GM12891 (cell line): Measurements from ENCODE around the gene DTX2.
"Not testable (repeated sequence)": the region's sequence is repeated elsewhere in the genome, so short reads cannot be mapped to it uniquely, and the experiment has no call there.

Experiments used
- DNase-seq: peaks from one replicate; pipeline ENCODE4 v3.0.0; 2011; ENCODE audit warnings: low spot score; ENCODE audit not compliant: insufficient read length
- FAIRE-seq: peaks from 2 replicates; lab custom pipeline; 2011; peaks lifted over from hg19 to GRCh38; lab: Jason Lieb, UNC
- PAX5 ChIP-seq: IDR thresholded peaks from 2 replicates; pipeline ENCODE4 v1.6.1; 2011; ENCODE audit warnings: low read length, moderate library complexity, mild to moderate bottlenecking; ENCODE audit not compliant: insufficient read depth, severe bottlenecking
- POLR2A ChIP-seq: IDR thresholded peaks from 2 replicates; pipeline ENCODE4 v1.6.1; 2011; ENCODE audit warnings: low read depth, low read length, control low read depth
- POLR2AphosphoS5 ChIP-seq: IDR thresholded peaks from 2 replicates; pipeline ENCODE4 v1.6.1; 2011; ENCODE audit warnings: low read depth, low read length, control low read depth
- POU2F2 ChIP-seq: IDR thresholded peaks from 2 replicates; pipeline ENCODE4 v1.6.1; 2011; ENCODE audit warnings: low read depth, mild to moderate bottlenecking, control low read depth, low read length, moderate library complexity
- SPI1 ChIP-seq: IDR thresholded peaks from 2 replicates; pipeline ENCODE4 v1.6.1; 2011; ENCODE audit warnings: low read depth, low read length, control low read depth
- TAF1 ChIP-seq: IDR thresholded peaks from 2 replicates; pipeline ENCODE4 v1.6.1; 2011; ENCODE audit warnings: low read depth, low read length, control low read depth

Gene DTX2

GRCh38 chr7:76486618-76487017 is 25.1 kb downstream of the DTX2 start:
- FAIRE-seq: peak; percentile 99
- DNase-seq: not testable (repeated sequence)

GRCh38 chr7:76487969-76488368 is 26.5 kb downstream of the DTX2 start:
- not testable (repeated sequence) for FAIRE-seq, DNase-seq

- FAIRE-seq: not testable (repeated sequence)
These were observed 30.6 kb downstream of the DTX2 start for GRCh38 chr7:76492139-76492538.

GRCh38 chr7:76495717-76496116 is 34.2 kb downstream of the DTX2 start:
- not testable (repeated sequence) for FAIRE-seq, DNase-seq

More at GRCh38 chr7:76492139-76492538, 30.6 kb downstream of the DTX2 start:
- DNase-seq: not testable (repeated sequence)

- not testable (repeated sequence) for DNase-seq, FAIRE-seq
These were observed 36.5 kb downstream of the DTX2 start for GRCh38 chr7:76497918-76498582.

- not testable (repeated sequence) for FAIRE-seq, DNase-seq
These were observed 37.2 kb downstream of the DTX2 start for GRCh38 chr7:76498583-76499200.

GRCh38 chr7:76499201-76499923 is 37.9 kb downstream of the DTX2 start:
- DNase-seq, FAIRE-seq: not testable (repeated sequence)

GRCh38 chr7:76499924-76500241 is 38.4 kb downstream of the DTX2 start:
- peak; percentile 96 for FAIRE-seq
- DNase-seq: not testable (repeated sequence)

GRCh38 chr7:76502224-76502623 is 40.7 kb downstream of the DTX2 start:
- FAIRE-seq, DNase-seq: not testable (repeated sequence)

- not testable (repeated sequence) for FAIRE-seq, DNase-seq
These were observed 41.3 kb downstream of the DTX2 start for GRCh38 chr7:76502836-76503235.

GRCh38 chr7:76503244-76503643 is 41.7 kb downstream of the DTX2 start:
- DNase-seq, FAIRE-seq: not testable (repeated sequence)

- not testable (repeated sequence) for DNase-seq
- FAIRE-seq: peak; percentile 9
These were observed 43.0 kb downstream of the DTX2 start for GRCh38 chr7:76504351-76505167.

- FAIRE-seq (no peak), DNase-seq (no peak)
- TF ChIP-seq POLR2AphosphoS5: no peak
- TF ChIP-seq POU2F2: no peak
- TF ChIP-seq TAF1: no peak
- TF ChIP-seq PAX5: no peak
- no peak for TF ChIP-seq POLR2A
- TF ChIP-seq SPI1: no peak
These were observed 43.9 kb downstream of the DTX2 start for GRCh38 chr7:76505168-76506080.
